ENCODE measurements around the gene SHB. TPM values are rescaled to one million over a fixed set of nuclear protein-coding genes. Genes with fewer than 3 reads are reported as not detected.

Gene SHB
- total and polyA plus RNA-seq, 2 of the 8 experiments (the other 6 are each of a cell fraction or from before 2014, with no cell fraction given), result 4.1 to 12.6 TPM

- CTCF ChIA-PET (ENCODE audit: partially characterized antibody), result interaction anchor here (1.0 to 3.1 kb wide), 5 partner anchors 9 to 100 kb away, joined by 3 to 29 read pairs (median 5); no protein-coding TSS in a partner anchor
- Histone ChIP-seq H3K36me3 (ENCODE audit: control insufficient read depth in 2 of 4, insufficient read depth in 4 of 4, low read length in 3 of 4) (no peaks in the 10 kb centered on the region), H2AFZ (ENCODE audit: low read length) (no peak overlapping the region), H3K18ac (ENCODE audit: extremely low read depth, low read length) (no peak overlapping the region), H2BK120ac (replicated peaks; ENCODE audit: low read depth, low read length) (no peak overlapping the region), H3K23ac (ENCODE audit: insufficient read length) (no peak overlapping the region), H4K20me1 (replicated peaks in 1 of 2; ENCODE audit: control insufficient read depth in 1 of 2, insufficient read depth in 2 of 2, low read length in 2 of 2) (peaks cover 0 to 3% of the 10 kb centered on the region in 2 experiments), H3K4ac (replicated peaks; ENCODE audit: insufficient read length, low read depth, low read length) (no peak overlapping the region), H3K79me2 (ENCODE audit: control insufficient read depth in 1 of 2, insufficient read depth in 2 of 2, low read length in 2 of 2) (no peaks in the 10 kb centered on the region), H2BK12ac (ENCODE audit: low read depth, low read length) (no peak overlapping the region), H3K27me3 (replicated peaks in 1 of 4; ENCODE audit: control insufficient read depth in 3 of 4, extremely low read depth in 1 of 4, insufficient read depth in 3 of 4, low read length in 3 of 4) (no peaks in the 10 kb centered on the region), H3K56ac (replicated peaks; ENCODE audit: insufficient read length, low read depth, low read length) (no peak overlapping the region), H3K4me3 (ENCODE audit: extremely low read depth in 1 of 4, insufficient read depth in 2 of 4, low read depth in 3 of 4, low read length in 4 of 4) (no peak overlapping the region), H3K4me2 (ENCODE audit: insufficient read depth in 1 of 2, low read depth in 2 of 2, low read length in 2 of 2) (no peak overlapping the region), H3K27ac (ENCODE audit: low read depth, low read length) (no peak overlapping the region), H4K8ac (ENCODE audit: extremely low read depth, insufficient read depth, low read length) (no peak overlapping the region), H3K14ac (ENCODE audit: insufficient read length) (no peak overlapping the region), H4K5ac (ENCODE audit: insufficient read length, low read depth, low read length) (no peak overlapping the region), H2BK15ac (ENCODE audit: low read length) (peak overlapping the region; percentile 46; the same call in 1 of the 2 replicates), H3K4me1 (replicated peaks in 1 of 4; ENCODE audit: control insufficient read depth in 3 of 4, insufficient read depth in 4 of 4, low read length in 3 of 4) (peaks cover 0 to 32% (median 14%) of the 10 kb centered on the region in 4 experiments; a peak in 5 of 7 replicates), H3K9ac (replicated peaks in 1 of 4; ENCODE audit: extremely low read depth in 1 of 4, low read depth in 3 of 4, low read length in 3 of 4) (no peak overlapping the region), H2AK5ac (ENCODE audit: low read depth, low read length) (no peak overlapping the region), H2BK20ac (ENCODE audit: low read length) (no peak overlapping the region), H2BK5ac (ENCODE audit: low read depth, low read length) (no peak overlapping the region), H3K79me1 (ENCODE audit: low read depth, low read length) (peaks cover 2% of the 10 kb centered on the region; the same call in 1 of the 2 replicates), H3K9me3 (ENCODE audit: insufficient read depth in 2 of 2, low read depth in 1 of 2, low read length in 1 of 2) (no peaks in the 10 kb centered on the region), H4K91ac (replicated peaks; ENCODE audit: insufficient read length, low read length) (no peak overlapping the region), H3K23me2 (ENCODE audit: low read depth, low read length) (no peaks in the 10 kb centered on the region)
- FAIRE-seq (no peak), DNase-seq (ENCODE audit: low read depth in 1 of 2, low spot score in 2 of 2) (no peak)
- POLR2A ChIA-PET (ENCODE audit: partially characterized antibody), result no interaction called here
- 88% methylated on average over 6 of the region's 6 CpGs; no CpG with 5 or more reads in 1 of the 2 experiments for WGBS, 2 experiments (ENCODE audit: extremely low coverage in 1 of 2, insufficient coverage in 1 of 2, insufficient read length in 1 of 2, insufficient replicate concordance in 2 of 2, low coverage in 1 of 2, low lambda C conversion rate in 2 of 2, missing lambda C conversion rate in 1 of 2)
- TF ChIP-seq SP1 (IDR thresholded peaks at IDR 0.05; ENCODE audit: low read depth, low read length) (no peak), E2F6 (IDR thresholded peaks at IDR 0.05) (no peak), GTF2F1 (IDR thresholded peaks at IDR 0.05; ENCODE audit: borderline replicate concordance, low read depth, low read length) (no peak), SIRT6 (IDR thresholded peaks at IDR 0.05; ENCODE audit: low read length) (no peak)
Observed at GRCh38 chr9:37925006-37925405, 144.0 kb downstream of the SHB start.
